Measurements from ENCODE around the gene STAT5B. TPM values are rescaled to one million over a fixed set of nuclear protein-coding genes. Genes with fewer than 3 reads are reported as not detected.
A peak's percentile ranks its signal among the peaks of the same experiment; 100 is the strongest.

The STAT5B gene
- polyA plus RNA-seq, 3 donors = 28.5 to 103 (median 47.9) TPM

- WGBS (ENCODE audit: insufficient coverage) = 100% methylated on average over 2 of the region's 5 CpGs
- no peak overlapping the region for H3K4me2 ChIP-seq (replicated peaks; ENCODE audit: extremely low read depth, low read length, poor library complexity, severe bottlenecking)
- peaks cover 82% of the 10 kb centered on the region for H3K79me2 ChIP-seq (ENCODE audit: insufficient read depth, low read length)
- H3K27me3 ChIP-seq (ENCODE audit: control insufficient read depth in 2 of 2, insufficient read depth in 2 of 2, low read length in 2 of 2) = no peaks in the 10 kb centered on the region
- DNase-seq = no peak
- H3K27ac ChIP-seq (ENCODE audit: low read depth in 1 of 2, low read length in 2 of 2) = no peak overlapping the region
- H3K4me3 ChIP-seq (replicated peaks in 1 of 3; ENCODE audit: low read depth in 2 of 3, low read length in 3 of 3) = no peak overlapping the region
- H3K9me3 ChIP-seq (replicated peaks in 1 of 2; ENCODE audit: control insufficient read depth in 1 of 2, insufficient read depth in 1 of 2, low read length in 2 of 2) = no peaks in the 10 kb centered on the region
- H3K4me3 Mint-ChIP-seq = no peak overlapping the region
- TF ChIP-seq CTCF (IDR thresholded peaks at IDR 0.05) = no peak
- H3K27ac Mint-ChIP-seq = no peak overlapping the region
- H4K20me1 ChIP-seq (ENCODE audit: insufficient read depth, low read length) = peaks cover 69% of the 10 kb centered on the region
- no peaks in the 10 kb centered on the region for H3K27me3 Mint-ChIP-seq (ENCODE audit: low read depth in 3 of 3)
- intact Hi-C loops (cut with micrococcal nuclease) = no loop called here
- H3K36me3 ChIP-seq (replicated peaks in 1 of 2; ENCODE audit: control insufficient read depth in 1 of 2, insufficient read depth in 2 of 2, low read length in 2 of 2) = peaks cover 4 to 21% of the 10 kb centered on the region in 2 donors
- no peaks in the 10 kb centered on the region for H3K9me3 Mint-ChIP-seq
- H3K9ac ChIP-seq (ENCODE audit: insufficient read depth, low read length, poor library complexity, severe bottlenecking) = no peak overlapping the region
- no peak overlapping the region for H2AFZ ChIP-seq (ENCODE audit: insufficient read depth, low read depth, low read length, poor library complexity, severe bottlenecking)
- H3K4me1 Mint-ChIP-seq = peaks cover 23% of the 10 kb centered on the region
- H3K4me1 ChIP-seq (ENCODE audit: control insufficient read depth in 1 of 2, insufficient read depth in 2 of 2, low read length in 2 of 2) = peaks cover 0 to 5% of the 10 kb centered on the region in 2 donors
- peaks cover 16 to 21% of the 10 kb centered on the region in 2 donors for H3K36me3 Mint-ChIP-seq
Observed at GRCh38 chr17:42233156-42233555, 43.0 kb downstream of the STAT5B start.

DNA sequence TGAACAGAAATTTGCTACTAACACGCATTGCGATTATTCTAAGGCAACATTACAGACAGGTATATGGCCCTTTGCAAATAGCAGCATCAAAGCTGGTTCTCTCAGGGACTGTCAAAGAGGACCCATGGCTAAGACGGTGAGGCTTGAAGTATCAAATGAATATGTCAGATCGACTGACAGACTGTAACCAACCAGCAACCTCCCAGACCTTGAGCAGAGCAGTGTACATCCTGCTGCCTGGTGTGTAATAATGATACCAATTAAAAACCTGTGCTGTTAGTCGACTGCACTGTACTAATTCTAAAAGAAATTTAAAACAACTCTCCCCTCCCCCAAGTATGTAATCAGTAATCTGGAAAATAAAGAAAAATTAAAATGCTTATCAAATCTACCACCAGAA lies 46.0 kb downstream of the STAT5B start:
- H3K27me3 Mint-ChIP-seq (ENCODE audit: low read depth in 3 of 3) = no peaks in the 10 kb centered on the region
- H3K4me1 Mint-ChIP-seq = peaks cover 34% of the 10 kb centered on the region
- H4K20me1 ChIP-seq (ENCODE audit: insufficient read depth, low read length) = peaks cover 41% of the 10 kb centered on the region
- H3K9me3 Mint-ChIP-seq = no peaks in the 10 kb centered on the region
- H2AFZ ChIP-seq (ENCODE audit: insufficient read depth, low read depth, low read length, poor library complexity, severe bottlenecking) = no peak overlapping the region
- no peak overlapping the region for H3K4me2 ChIP-seq (replicated peaks; ENCODE audit: extremely low read depth, low read length, poor library complexity, severe bottlenecking)
- H3K4me1 ChIP-seq (ENCODE audit: control insufficient read depth in 1 of 2, insufficient read depth in 2 of 2, low read length in 2 of 2) = peaks cover 11 to 19% of the 10 kb centered on the region in 2 donors
- peaks cover 21 to 33% of the 10 kb centered on the region in 2 donors for H3K36me3 Mint-ChIP-seq
- H3K79me2 ChIP-seq (ENCODE audit: insufficient read depth, low read length) = peaks cover 56% of the 10 kb centered on the region
- peaks cover 4 to 31% of the 10 kb centered on the region in 2 donors for H3K36me3 ChIP-seq (replicated peaks in 1 of 2; ENCODE audit: control insufficient read depth in 1 of 2, insufficient read depth in 2 of 2, low read length in 2 of 2)
- no peak overlapping the region for H3K27ac ChIP-seq (ENCODE audit: low read depth in 1 of 2, low read length in 2 of 2)
- TF ChIP-seq CTCF (IDR thresholded peaks at IDR 0.05) = no peak
- no peak overlapping the region for H3K4me3 Mint-ChIP-seq
- intact Hi-C loops (cut with micrococcal nuclease) = no loop called here
- DNase-seq = no peak
- no peaks in the 10 kb centered on the region for H3K27me3 ChIP-seq (ENCODE audit: control insufficient read depth in 2 of 2, insufficient read depth in 2 of 2, low read length in 2 of 2)
- no peak overlapping the region for H3K9ac ChIP-seq (ENCODE audit: insufficient read depth, low read length, poor library complexity, severe bottlenecking)
- H3K27ac Mint-ChIP-seq = peak overlapping the region in 1 of 7 donors; percentile 63
- 100% methylated on average over 1 of the region's 5 CpGs for WGBS (ENCODE audit: insufficient coverage)
- H3K9me3 ChIP-seq (replicated peaks in 1 of 2; ENCODE audit: control insufficient read depth in 1 of 2, insufficient read depth in 1 of 2, low read length in 2 of 2) = no peaks in the 10 kb centered on the region
- no peak overlapping the region for H3K4me3 ChIP-seq (replicated peaks in 1 of 3; ENCODE audit: low read depth in 2 of 3, low read length in 3 of 3)
